ENCODE data around the gene PLA1A. TPM values are rescaled to one million over a fixed set of nuclear protein-coding genes. Genes with fewer than 3 reads are reported as not detected.
A peak's percentile ranks its signal among the peaks of the same experiment; 100 is the strongest.

Gene PLA1A
- polyA plus RNA-seq, 1 experiment = not detected

DNA sequence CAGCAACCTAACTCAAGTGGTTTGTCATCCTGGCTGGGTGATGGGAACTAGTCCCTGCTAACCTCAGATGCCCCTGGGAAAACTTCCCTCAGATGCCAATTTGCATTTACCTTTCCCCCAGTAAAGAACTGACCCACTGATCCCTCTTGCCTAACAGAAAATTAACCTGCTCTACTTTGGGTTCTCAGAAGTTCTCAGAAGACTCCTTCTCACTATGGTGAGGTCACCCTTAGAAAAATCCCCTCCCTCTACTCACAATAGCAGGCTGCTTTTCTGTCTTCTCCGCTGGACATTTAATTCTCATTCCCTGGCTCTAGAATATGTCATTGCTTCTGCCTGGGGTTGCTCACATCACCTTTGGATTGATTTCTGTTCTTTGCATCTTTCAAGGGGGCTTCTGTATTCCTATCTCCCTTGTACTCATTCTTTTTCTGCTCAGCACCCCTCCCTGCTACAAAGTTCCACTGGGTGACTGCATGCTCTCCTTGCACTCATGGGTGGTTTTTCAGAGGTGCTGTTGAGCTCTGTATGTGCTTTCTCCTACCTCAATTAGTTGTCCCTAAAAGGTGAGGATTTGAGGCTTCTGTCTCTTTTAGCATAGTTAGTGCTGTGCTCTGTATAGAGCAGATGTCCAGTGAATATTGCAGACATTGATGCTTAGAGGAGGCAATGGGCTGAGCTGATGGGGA, 869 bp downstream of the PLA1A start:
- H3K27ac ChIP-seq (ENCODE audit: low read depth, low read length) = no peak overlapping the region
- ChIA-PET CTCF (no interaction called here), POLR2A (interaction anchor here (0.6 kb wide), 1 partner anchor 498 kb away, joined by 9 read pairs; no protein-coding TSS in a partner anchor)

DNA sequence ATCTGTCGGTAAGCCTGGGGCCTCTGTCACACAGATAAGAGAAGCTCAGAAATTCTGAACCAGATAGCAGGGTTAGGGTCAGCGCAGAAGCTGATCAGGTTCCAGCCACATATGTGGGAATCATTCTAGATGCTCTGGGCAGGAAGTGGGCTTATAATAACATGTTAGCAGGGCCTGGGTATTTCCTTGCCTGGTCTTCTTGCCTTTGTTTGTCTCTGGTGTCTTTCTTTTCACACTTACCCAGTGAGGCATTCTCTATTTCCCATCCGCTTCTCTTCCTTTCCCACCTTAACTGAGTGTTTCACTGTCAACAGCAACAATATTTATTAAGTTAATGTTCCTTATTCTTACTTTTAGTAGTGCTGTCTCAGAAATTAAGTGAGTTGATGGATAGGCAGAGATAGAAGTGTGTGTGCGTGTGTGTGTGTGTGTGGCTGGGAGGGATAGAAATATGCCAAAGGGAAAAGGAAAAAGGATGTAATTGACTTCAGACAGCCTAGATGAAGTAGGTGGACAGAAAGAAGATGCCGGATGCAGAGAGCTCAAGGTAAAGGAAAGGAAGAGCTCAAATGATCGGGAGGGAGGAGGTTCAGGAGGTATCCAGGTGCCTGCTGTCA, 2.0 kb downstream of the PLA1A start:
- H3K9me3 ChIP-seq (ENCODE audit: control insufficient read depth, insufficient read depth, low read length) = no peaks in the 10 kb centered on the region
- no peak for DNase-seq (ENCODE audit: low read depth, low spot score)
- no peak overlapping the region for H3K27ac ChIP-seq (ENCODE audit: low read depth, low read length)
- TF ChIP-seq, protein P1, sequence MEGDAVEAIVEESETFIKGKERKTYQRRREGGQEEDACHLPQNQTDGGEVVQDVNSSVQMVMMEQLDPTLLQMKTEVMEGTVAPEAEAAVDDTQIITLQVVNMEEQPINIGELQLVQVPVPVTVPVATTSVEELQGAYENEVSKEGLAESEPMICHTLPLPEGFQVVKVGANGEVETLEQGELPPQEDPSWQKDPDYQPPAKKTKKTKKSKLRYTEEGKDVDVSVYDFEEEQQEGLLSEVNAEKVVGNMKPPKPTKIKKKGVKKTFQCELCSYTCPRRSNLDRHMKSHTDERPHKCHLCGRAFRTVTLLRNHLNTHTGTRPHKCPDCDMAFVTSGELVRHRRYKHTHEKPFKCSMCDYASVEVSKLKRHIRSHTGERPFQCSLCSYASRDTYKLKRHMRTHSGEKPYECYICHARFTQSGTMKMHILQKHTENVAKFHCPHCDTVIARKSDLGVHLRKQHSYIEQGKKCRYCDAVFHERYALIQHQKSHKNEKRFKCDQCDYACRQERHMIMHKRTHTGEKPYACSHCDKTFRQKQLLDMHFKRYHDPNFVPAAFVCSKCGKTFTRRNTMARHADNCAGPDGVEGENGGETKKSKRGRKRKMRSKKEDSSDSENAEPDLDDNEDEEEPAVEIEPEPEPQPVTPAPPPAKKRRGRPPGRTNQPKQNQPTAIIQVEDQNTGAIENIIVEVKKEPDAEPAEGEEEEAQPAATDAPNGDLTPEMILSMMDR (IDR thresholded peaks at IDR 0.05; ENCODE audit: low read depth, low read length) = no peak
- ChIA-PET POLR2A (interaction anchor here (0.6 kb wide), 1 partner anchor 497 kb away, joined by 9 read pairs; no protein-coding TSS in a partner anchor), CTCF (no interaction called here)
- H3K27me3 ChIP-seq (ENCODE audit: control insufficient read depth, insufficient read depth, low read length) = peaks cover 8% of the 10 kb centered on the region
- no peak overlapping the region for H3K4me3 ChIP-seq (ENCODE audit: low read depth, low read length)

More for the DNA sequence above, 869 bp downstream of the PLA1A start:
- Histone ChIP-seq H3K9me3 (ENCODE audit: control insufficient read depth, insufficient read depth, low read length) (no peaks in the 10 kb centered on the region), H3K27me3 (ENCODE audit: control insufficient read depth, insufficient read depth, low read length) (peaks cover 14% of the 10 kb centered on the region), H3K4me3 (ENCODE audit: low read depth, low read length) (no peak overlapping the region)
- no peak for DNase-seq (ENCODE audit: low read depth, low spot score)
- TF ChIP-seq, protein P1 (IDR thresholded peaks at IDR 0.05; ENCODE audit: low read depth, low read length) = no peak

DNA sequence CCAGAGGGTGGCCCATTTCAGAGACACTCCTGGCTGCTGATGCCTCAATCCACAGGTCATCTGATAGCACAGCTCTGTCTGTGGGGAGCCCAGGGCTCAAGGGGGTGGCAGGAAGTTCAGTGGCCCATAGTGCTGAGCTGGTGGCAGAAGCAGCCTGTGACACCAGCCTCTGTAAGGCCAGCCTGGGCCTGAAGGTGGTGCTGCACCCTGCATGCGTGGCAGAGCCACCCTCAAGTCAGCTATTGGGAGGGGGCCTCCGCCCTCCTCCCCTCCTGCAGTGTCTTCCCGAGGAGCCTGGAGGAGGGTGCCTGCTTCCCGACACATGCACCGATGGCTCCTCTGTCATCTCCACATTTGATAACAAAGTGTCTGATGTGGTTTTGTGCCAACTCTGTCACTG, 3.0 kb downstream of the PLA1A start:
- H3K9me3 ChIP-seq (ENCODE audit: control insufficient read depth, insufficient read depth, low read length) = no peaks in the 10 kb centered on the region
- no peak overlapping the region for H3K27ac ChIP-seq (ENCODE audit: low read depth, low read length)
- no peak for DNase-seq (ENCODE audit: low read depth, low spot score)
- ChIA-PET CTCF (interaction anchor here (0.8 kb wide), 1 partner anchor 80 kb away, joined by 3 read pairs; no protein-coding TSS in a partner anchor), POLR2A (no interaction called here)
- H3K27me3 ChIP-seq (ENCODE audit: control insufficient read depth, insufficient read depth, low read length) = peaks cover 8% of the 10 kb centered on the region
- TF ChIP-seq, protein P1 (IDR thresholded peaks at IDR 0.05; ENCODE audit: low read depth, low read length) = peak; percentile 19; the same call in 1 of the 2 replicates
- no peak overlapping the region for H3K4me3 ChIP-seq (ENCODE audit: low read depth, low read length)

DNA sequence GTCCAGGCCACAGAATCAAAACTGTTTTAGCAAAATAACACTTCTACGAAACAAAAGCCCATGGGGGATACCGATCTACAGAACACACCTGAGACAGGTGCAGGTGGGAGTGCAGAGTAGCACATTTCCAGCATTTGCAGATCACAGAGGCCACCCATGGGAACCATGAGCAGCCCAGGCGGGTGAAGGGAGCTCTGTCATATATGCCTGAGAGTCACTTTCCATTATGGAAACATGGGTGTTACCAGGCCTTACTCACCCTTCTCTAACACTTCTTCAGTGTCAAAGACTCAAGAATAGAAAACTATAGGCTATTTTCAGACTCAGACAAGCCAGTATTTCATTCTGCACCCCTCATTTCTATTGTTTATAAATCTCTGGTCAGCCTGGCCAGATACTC, 3.5 kb downstream of the PLA1A start:
- CTCF ChIA-PET = no interaction called here

More for the DNA sequence above, 3.5 kb downstream of the PLA1A start:
- TF ChIP-seq, protein P1 (IDR thresholded peaks at IDR 0.05; ENCODE audit: low read depth, low read length) = no peak
- H3K4me3 ChIP-seq (ENCODE audit: low read depth, low read length) = no peak overlapping the region
- H3K9me3 ChIP-seq (ENCODE audit: control insufficient read depth, insufficient read depth, low read length) = no peaks in the 10 kb centered on the region
- H3K27ac ChIP-seq (ENCODE audit: low read depth, low read length) = no peak overlapping the region
- no peak for DNase-seq (ENCODE audit: low read depth, low spot score)
- peaks cover 8% of the 10 kb centered on the region for H3K27me3 ChIP-seq (ENCODE audit: control insufficient read depth, insufficient read depth, low read length)
- POLR2A ChIA-PET = no interaction called here

Data from AG04450 (cell line).